A549 (cell line): ENCODE results near the gene ITSN1.

ENCODE experiments used
- ATOH8 ChIP-seq: fragments of 250-450 bp; sonication (Bioruptor Pico); IDR thresholded peaks from 2 replicates; pipeline ENCODE4 v1.5.0; 2020; ENCODE audit warnings: low read depth, mild to moderate bottlenecking, moderate library complexity
- CEBPB ChIP-seq, 2 experiments: fragments of >200 bp in 1 of 2; sonication (Bioruptor Twin) in 1 of 2; formaldehyde crosslinking in 1 of 2; IDR thresholded peaks; 2 replicates each; pipeline ENCODE4 v1.6.1; 2012 to 2016
- CTCF ChIP-seq: fragments of >200 bp; sonication (Bioruptor Twin); formaldehyde crosslinking; IDR thresholded peaks from 3 replicates; pipeline ENCODE4 v1.5.1; 2016
- ELK1 ChIP-seq: fragments of 150-350 bp; IDR thresholded peaks from 2 replicates; pipeline ENCODE4 v1.6.1; 2014; ENCODE audit warnings: low read depth, mild to moderate bottlenecking, low read length
- MAZ ChIP-seq: fragments of 150-350 bp; IDR thresholded peaks from 2 replicates; pipeline ENCODE4 v1.6.1; 2014; ENCODE audit warnings: antibody characterized with exemption, low read depth, low read length, borderline replicate concordance
- PHF8 ChIP-seq: fragments of 200-600 bp; sonication (generic); IDR thresholded peaks from 2 replicates; pipeline ENCODE4 v1.6.1; 2016; ENCODE audit warnings: low read depth, mild to moderate bottlenecking, antibody characterized with exemption, moderate library complexity, borderline replicate concordance
- POLR2A ChIP-seq: IDR thresholded peaks from 2 replicates; pipeline ENCODE4 v1.6.1; 2012; ENCODE audit warnings: mild to moderate bottlenecking, low read length
- RCOR1 ChIP-seq: fragments of 150-350 bp; IDR thresholded peaks from 2 replicates; pipeline ENCODE4 v1.6.1; 2014; ENCODE audit warnings: antibody characterized with exemption, low read length, low read depth
- REST ChIP-seq: fragments of 200-600 bp; sonication (generic); IDR thresholded peaks from 2 replicates; pipeline ENCODE4 v1.6.1; 2016; ENCODE audit warnings: antibody characterized with exemption, mild to moderate bottlenecking, moderate library complexity
- RNF2 ChIP-seq: fragments of 200-600 bp; sonication (generic); IDR thresholded peaks from 2 replicates; pipeline ENCODE4 v1.6.1; 2016; ENCODE audit warnings: low read depth, mild to moderate bottlenecking, antibody characterized with exemption, moderate library complexity, borderline replicate concordance
- SMC3 ChIP-seq: fragments of >200 bp; sonication (Bioruptor Twin); formaldehyde crosslinking; IDR thresholded peaks from 3 replicates; pipeline ENCODE4 v1.6.1; 2018; ENCODE audit warnings: inconsistent platforms
- ZSCAN20 ChIP-seq: fragments of 250-450 bp; sonication (Bioruptor Pico); IDR thresholded peaks from 2 replicates; pipeline ENCODE4 v1.8.0; 2022; ENCODE audit warnings: mild to moderate bottlenecking, moderate library complexity

- TF ChIP-seq CTCF (no peak), ATOH8 (CRISPR knock-in tag) (no peak), REST (no peak), PHF8 (no peak), RNF2 (no peak), ZSCAN20 (CRISPR knock-in tag) (no peak), CEBPB (IDR thresholded peaks at IDR 0.05) (no peak), MAZ (no peak), SMC3 (no peak), POLR2A (no peak), RCOR1 (no peak), ELK1 (no peak)
Measured at GRCh38 chr21:33908760-33909159, 266.5 kb downstream of the ITSN1 start.
